GM21737 (cell line): ENCODE data around the gene DNAJB8.

Experiments used
- ATAC-seq: cut with Tn5 transposase; IDR thresholded peaks from one replicate; pipeline ENCODE4 v1.9.1; 2021; ENCODE audit warnings: mild to moderate bottlenecking, moderate library complexity; ENCODE audit not compliant: unreplicated experiment

The DNAJB8 gene

GRCh38 chr3:128413413-128414205, 53.1 kb downstream of the DNAJB8 start:
- no peak for ATAC-seq

- no peak for ATAC-seq
Measured at GRCh38 chr3:128413003-128413370, 53.7 kb downstream of the DNAJB8 start.
